C4-2B (cell line): ENCODE data around the gene CLSTN2.

Source experiments
- CTCF ChIP-seq: fragments of 450-650 bp; conservative IDR thresholded peaks from 2 replicates; pipeline ENCODE4 v1.5.1; 2017; ENCODE audit warnings: mild to moderate bottlenecking
- ZFX ChIP-seq: fragments of 450-650 bp; IDR thresholded peaks from 2 replicates; pipeline ENCODE4 v1.6.1; 2017

DNA sequence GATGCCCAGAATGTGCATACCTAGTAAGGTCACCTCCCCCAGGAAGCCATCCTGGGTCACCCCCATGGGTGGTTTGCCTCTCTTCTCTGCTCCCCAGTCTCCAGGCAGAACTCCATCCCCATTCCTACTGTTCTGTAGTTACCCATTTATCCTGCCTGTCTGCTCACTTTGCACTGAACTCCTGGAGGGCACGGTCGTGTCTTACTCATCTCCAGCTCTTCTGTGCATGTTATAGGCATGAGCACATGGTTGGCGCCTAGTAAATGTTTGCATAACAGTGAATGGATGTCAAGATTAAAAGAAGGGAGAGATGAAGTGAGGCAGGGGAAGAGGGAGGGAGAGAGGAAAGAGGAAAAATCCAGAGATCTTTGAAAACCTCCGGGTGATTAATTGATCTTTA, 534.5 kb downstream of the CLSTN2 start:
- no peak for TF ChIP-seq CTCF
- TF ChIP-seq ZFX = no peak
